Stimulated activated CD8-positive, alpha-beta memory T cell treated with anti-CD3 and anti-CD28 coated beads, Interleukin-12 subunit alpha, Interleukin-12 subunit beta, amount 100 ng/mL, for 24 hours (primary cell): ENCODE results near the gene JUP.

ENCODE experiments used
- DNase-seq: peaks from one replicate; pipeline ENCODE4 v3.0.0-alpha.2; 2020; ENCODE audit errors: extremely low read depth

Gene JUP

DNA sequence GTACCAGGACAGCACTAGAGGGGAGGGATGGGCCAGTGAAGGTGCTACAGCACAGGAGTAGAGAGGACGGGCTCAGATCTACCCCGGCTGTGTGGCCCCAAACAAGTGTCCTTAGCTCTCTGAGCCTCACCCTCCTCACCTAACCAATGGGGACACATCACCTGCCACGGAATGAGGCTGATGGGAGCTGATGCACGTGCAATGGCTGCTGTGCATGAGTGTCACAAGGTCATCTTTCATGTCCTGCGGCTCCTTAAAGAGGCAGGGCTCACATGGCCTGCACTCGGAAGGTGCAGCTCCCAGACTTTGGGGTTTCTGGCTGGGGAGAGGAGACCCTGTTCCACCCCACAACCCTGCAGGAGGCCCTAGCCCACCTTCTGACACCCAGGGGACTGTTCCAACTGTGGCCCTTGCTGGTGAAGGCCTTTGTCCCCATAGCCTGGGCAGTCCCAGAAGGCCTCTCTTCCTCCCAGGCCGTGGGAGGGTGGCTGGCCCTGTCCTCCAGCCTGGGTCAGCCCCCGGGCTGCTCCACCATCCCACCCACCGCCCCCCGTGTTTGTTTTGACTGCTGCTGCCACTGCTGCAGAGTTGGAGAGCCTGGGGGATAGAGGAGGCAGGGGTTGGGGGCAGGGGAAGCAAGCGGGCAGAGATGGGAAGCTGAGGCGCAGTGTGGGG is 62.6 kb downstream of the JUP start:
- no peak for DNase-seq

DNA sequence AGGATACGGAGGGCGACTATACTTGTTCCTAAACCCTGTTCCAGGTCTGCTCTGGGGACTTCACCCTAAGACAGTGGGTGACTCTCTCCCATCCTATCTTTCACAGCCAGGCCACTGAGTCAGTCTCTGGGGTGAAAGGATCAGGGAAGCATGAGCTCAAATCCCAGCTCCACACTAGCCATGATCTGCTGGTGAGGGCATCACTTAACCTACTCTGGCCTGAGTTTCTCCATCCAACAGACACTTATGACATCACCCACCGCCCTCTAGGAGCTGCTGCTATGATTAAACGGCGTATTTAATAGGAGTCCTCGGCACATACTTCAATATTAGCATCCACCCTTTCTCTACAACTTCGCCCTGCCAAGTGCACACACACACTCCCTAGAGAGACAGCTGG is 64.3 kb downstream of the JUP start:
- DNase-seq = no peak

- no peak for DNase-seq
Observed at GRCh38 chr17:41718287-41718645, 68.2 kb downstream of the JUP start.

DNA sequence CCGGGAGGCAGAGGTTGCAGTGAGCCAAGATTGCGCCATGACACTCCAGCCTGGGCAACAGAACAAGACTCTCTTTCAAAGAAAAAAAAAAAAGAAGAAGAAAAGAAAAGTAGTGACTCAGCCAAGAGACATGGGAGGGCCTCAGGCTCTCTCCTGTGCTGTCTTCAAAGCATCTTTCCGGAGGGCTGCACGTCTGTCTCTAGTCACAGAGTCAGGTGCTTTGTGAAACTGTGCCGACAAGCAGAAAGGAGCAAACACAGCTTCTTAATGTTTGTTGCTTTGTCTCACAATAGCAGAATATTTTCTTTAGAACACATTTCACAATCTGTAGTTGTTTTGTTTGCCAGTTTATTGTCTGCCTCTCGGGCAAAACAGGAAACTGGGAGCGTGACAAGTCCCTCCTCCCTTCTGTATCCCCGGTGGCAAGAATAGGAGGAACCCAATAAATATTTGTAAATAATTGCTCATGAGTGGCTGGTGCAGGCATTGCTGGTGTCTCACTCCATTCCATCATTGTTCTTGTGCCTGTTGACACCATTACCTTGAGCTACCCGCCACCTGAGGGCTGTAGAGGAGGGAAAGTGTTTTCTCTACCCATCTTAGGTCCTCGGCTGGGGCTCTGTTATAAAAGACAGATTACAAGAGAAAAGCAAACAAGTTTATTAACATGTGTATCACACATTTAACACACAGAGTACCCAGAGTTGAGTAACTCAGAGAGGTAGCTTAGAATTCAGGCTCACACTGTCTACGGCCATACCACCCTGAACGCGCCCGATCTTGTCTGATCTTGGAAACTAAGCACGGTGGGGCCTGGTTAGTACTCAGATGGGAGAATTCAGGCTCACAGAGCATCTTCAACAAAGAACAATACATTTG is 68.9 kb downstream of the JUP start:
- DNase-seq = no peak

DNA sequence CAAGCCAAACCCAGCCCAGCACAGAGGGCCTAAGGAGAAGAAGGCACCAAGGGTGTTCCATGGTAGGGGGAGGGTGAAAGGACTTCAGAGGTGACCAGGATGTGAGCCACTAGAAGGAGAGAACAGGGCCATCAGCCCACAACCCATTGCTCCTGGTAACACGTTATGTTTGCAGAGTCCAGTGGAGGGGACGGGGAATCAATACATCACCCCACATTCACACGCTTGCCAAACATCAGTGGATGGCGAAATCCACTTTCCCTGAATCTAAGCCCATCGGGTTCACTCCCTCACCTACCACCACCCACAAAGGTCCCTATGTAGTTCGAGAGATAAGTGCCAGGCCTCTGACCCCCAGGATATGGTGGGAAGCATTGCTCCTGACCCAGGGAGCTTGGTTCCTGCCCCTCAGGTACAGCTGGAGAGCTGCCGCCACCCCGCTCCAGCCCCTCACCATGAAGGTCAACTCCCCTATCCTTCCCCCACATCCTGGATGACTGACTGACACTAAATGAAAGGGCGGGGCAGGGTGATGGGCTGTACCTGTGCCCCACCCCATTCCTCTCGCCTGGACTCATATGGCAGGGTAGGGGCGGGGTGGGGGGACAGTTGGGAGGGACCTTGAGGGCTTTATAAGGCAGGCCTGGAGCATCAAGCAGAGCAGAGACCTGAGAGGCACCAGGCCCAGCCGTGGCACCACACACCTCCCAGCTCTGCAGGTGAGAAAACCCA is 74.7 kb downstream of the JUP start, which contains the start of gene GAST:
TSS of gene GAST (plus strand) at position 663 of the 732 bp plus-strand sequence. CDS start 3,106 bp downstream, outside the sequence.
- DNase-seq = no peak

DNA sequence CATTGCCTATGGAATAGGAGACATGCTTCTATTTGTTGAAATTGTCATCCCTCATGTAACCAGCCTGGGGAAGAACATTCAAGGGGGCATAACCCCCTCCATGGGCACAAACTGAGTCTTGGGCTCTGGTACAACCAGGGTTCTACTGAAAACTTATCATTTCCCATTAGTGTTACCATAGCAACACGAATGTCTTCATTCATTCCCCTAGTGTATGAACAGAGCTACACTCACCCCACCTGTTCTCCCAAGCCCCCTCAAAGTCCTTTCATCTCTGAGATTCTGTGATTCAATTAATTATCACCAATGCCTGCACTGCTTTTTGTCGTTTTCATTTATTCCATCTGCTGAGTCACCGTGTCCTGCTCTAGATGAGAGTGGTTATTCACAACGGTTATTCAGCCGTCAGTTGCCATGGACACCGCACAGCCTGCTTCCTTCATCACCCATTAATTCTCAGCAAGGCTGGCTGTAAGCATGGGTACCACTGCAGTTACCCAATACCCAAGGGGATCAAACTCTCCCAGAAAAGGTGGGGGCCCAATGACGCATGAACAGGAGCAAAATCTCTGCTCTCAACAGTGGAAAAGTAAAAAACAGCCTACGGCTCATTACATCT is 75.9 kb downstream of the JUP start:
- no peak for DNase-seq

GRCh38 chr17:41707803-41708669 is 78.5 kb downstream of the JUP start:
- no peak for DNase-seq

DNA sequence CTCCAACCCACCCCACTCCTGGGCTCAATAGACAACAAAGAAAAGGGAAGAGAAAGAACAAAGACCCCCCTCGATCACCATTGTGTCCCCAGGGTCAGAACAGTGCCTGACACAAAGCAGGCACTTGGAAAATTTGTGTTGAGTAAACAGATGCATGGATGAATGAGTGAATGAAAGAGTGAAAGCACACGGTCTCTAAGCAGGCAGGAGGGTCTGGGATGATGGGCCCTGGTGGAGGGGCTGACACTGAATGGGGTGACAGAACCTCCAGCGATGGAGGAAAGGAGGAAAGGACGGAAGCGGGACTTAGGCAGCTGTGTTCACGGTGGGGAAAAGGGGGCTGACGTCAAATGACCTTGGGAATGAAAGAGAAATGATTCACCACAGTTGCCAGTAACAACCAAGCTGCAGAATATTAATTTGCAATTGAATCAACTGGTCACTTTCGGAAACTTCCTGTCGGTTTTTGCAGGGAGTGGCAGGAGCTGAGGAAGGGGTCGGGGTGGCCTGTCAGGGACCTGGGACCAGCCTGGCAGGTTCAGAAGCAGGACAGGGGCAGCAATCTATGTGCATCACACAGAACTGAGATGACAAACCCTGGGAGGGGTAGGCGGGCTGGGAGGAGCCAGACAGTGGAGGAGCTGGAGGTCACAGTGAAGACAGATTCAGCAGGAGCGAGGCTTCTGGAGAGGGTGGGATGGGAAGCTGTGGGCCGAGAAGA is 81.1 kb downstream of the JUP start:
- DNase-seq = no peak
